Activated CD4-positive, alpha-beta T cell treated with anti-CD3 and anti-CD28 coated beads, Interleukin-2, Interleukin-4, amounts not matched to agents 100 ng/mL and 50 ng/mL, durations not matched to agents 16 hours and 8 hours (primary cell): ENCODE data around the gene SLC17A6.

Experiments
- DNase-seq: peaks from one replicate; pipeline ENCODE4 v3.0.0-alpha.2; 2020; ENCODE audit warnings: low spot score

Gene SLC17A6

DNA sequence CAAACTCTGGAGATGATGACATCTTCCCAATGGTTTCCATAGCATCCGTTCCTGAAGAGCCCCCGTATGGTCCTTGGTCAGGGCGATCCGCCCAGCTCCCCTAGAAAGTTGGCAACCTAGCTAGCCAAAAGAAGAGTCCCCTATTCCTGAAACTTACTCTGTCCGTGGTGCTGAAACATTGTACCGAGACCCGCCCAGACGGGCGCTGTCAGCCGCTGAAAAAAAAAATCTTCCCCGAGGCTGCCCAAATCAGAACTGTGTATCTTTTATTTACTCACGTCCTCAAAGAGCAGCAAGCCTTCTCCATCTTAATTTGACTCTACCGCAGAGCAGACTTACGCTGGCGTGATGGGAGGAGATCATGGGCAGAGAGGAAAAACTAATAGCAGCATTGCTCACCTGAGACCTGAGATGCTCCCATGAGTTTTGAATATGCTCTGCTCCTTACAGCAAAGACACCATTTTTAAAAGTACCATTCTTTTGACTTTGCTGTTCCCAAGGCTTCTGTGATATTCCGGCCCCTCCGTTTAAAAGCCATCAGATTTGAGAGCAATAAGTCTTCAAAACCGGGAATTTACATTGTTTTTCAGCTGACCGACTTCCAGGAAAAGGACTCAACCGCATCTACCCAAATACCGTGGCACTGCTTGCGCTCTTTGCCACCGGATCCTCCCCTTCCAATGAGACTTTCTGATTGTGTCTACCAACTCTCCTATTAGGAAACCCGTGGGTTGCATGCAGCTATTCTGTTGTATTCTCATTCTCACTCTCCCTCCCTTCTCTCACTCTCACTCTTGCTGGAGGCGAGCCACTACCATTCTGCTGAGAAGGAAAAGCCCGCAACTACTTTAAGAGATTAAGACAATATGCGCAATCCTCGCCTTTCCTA lies at the start of gene SLC17A6:
Gene SLC17A6 (plus strand): TSS at position 786 of the 890 bp plus-strand sequence. CDS start 153 bp downstream, outside the sequence.
- DNase-seq: peak; percentile 23

DNA sequence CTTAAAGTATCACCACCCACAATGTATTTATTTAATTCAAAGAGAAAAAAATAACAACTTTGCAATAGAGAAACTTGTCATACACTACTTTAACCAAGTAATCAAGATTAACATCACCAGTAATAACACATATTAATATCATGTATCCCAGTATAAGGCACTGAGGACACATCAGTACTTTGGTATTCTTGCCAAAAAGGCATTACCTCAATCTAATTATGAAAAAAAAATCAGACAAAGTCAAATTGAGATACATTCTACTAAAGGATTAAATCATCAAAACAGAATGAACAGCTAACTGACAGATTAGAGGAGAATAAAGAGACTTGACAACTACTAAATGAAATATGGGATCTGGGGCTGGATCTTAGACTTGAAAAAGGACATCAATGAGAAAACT lies 35.8 kb upstream of the SLC17A6 start:
- no peak for DNase-seq

DNA sequence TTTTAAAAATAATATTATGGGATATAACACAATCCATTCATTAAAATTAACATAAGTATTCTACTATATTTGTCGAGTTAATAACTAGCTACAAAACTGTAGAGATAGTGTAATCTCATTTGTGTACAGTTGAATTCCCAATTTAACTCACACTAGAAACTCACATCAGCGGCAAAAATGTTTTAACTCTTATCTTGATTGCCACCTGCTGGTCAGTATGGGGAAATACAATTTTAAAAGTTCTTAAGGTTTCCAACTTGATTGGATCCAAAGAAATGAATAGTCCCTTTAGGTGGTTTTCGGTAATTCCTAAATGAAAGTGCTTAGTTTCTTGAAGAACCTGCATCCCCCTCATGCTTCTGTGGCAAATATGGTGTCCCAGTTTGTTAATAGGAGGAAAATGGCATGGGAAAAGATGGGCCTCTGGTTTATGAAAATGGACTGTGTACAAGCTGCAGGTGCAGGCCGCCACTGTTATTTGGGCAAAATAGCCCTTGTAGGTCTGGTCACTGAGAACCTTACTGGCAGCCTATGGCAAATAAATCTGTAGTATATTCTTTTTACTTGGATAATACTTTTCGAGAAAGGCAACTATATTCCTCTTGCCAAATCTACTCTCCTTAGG lies 33.7 kb upstream of the SLC17A6 start:
- DNase-seq: peak; percentile 19

DNA sequence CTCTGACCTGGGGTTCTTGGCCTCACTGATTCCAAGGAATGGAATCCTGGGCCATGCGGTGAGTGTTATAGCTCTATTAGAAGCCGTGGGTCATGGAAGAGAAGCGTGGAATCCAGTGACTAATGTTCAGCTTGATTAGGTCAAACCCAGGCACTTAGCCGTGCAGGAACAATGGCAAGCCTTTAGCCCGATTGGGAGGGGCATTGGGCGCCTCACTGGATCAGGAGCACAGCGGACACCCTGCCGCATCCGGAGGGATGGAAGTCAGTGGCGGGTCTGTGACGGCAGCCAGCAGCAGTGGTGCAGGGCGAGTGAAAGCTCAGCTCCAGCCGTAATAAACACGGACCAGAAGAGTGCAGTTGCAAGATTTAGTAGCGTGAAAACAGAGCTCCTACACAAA lies 20.5 kb upstream of the SLC17A6 start:
- no peak for DNase-seq

DNA sequence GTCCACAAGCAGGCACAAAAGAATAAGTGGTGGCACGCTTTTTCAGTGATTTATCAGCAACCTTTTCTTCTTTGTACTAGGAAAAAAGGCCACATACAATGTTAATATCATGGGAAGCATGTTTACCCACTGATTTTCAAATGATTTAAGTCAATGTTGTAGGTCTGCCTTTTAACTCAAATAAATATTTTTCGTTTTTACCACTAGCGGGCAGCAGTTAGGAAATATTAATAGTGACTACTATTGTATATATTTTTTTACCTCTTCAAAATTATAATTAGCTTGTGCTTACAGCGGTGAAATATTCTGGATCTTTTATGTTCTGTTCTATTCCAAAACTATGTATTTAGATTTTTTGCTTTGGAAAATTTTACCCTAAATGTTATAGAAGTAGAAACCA lies 6.4 kb upstream of the SLC17A6 start:
- no peak for DNase-seq

DNA sequence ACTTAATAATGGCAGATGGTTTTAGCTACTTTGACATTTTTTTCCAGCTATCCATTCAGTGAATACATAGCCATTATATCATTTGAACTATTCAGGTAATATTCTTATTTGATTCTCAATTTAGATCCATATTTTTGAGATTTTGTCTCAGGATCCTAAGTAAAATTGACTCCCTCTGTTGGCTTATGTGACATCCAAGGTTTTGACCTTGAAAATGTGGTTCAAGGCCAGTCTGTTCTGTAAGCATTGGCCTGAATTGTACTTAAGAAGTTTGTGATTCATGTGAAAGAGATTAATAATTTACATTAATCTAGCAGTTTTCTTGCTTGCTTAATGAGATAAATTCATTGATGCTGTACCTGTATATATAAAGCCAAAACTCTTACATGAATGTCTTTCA lies 1.6 kb upstream of the SLC17A6 start:
- no peak for DNase-seq

DNA sequence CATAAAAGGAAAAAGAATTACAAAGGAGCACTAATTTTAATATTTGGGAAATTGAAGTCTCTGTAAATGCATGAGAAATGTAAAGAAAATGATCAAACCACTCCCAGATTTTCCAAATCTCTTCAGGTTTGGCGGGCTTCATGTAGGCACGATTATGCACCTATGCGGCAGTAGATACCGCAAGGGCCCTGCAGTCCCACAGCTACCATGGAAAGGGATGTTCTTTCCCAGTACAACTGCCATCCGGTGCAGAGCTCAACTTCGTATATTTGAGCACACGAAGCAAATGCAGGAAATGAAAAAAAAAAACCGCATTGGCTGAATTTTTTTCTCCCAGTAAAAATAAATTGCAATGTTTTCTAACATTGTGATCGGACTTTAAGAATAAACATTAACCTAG lies 1.4 kb downstream of the SLC17A6 start:
- DNase-seq: no peak

DNA sequence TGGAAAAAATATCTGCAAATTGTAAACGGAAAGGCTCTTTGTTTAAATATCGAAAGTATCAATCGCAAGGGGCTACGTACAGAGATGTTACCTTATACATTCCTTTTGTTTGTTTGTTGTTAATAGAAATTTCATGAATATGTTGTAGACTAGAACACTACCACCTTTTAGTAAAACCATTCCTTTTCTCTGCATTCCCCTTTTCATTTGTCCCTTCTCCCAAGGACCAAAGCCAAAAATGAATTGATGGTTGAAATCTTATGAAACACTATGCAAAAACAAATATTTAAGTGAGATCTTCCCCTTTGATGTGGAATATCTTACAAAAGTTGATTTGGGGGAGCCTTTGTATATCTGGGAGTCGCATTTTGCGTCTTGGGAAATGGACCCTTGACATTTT lies 2.1 kb downstream of the SLC17A6 start:
- DNase-seq: no peak

DNA sequence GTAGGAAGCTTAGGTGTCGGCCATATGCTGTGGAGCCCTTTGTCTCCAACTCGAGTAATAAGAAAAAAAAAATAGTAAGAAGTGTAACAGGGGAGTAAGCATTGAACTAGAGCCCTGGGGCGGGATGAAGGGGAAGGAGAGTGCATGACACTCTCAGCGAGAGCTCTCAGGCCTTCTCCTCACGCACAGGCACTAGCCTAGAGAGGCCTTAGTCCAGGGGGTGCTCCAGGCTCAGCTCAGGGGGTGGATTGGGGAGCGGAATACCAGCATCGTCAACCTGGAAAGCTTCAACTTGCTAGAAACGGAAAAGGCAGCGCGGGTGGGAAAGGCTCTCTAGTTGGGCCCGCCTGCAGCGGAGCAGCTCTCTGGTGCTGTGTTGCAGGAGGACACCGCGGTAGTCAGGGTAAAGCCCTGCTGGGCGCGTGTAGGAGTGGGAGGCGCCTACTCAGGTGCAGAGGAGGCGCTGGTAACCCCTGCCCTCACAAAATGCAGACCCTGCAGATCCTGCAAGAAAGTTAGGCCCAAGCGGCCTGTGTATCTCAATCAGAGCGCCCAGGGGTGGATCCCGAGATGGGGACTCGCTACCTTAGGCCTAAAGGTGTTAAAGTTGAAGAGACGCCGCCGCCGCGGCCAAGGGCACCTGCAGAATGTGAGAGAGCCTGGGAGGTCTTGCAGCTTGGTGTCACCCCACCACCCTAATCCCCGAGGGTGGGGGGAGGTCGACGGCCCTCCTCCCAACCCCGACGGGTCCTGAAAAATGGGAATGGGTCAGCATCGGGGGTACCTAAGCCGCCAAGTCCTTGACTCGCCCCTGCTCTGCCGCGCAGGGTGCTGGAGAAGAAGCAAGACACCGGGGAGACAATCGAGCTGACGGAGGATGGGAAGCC lies 2.8 kb downstream of the SLC17A6 start:
- no peak for DNase-seq

DNA sequence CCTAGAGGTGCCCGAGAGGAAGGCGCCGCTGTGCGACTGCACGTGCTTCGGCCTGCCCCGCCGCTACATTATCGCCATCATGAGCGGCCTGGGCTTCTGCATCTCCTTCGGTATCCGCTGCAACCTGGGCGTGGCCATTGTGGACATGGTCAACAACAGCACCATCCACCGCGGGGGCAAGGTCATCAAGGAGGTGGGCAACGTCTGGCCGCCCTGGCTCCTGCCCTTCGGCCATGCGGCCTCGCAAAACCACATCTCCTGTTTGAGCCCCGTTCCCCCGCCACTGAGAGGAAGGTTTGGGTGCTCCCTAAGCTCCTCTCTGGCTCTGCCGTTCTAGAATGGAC lies 3.4 kb downstream of the SLC17A6 start:
- no peak for DNase-seq

DNA sequence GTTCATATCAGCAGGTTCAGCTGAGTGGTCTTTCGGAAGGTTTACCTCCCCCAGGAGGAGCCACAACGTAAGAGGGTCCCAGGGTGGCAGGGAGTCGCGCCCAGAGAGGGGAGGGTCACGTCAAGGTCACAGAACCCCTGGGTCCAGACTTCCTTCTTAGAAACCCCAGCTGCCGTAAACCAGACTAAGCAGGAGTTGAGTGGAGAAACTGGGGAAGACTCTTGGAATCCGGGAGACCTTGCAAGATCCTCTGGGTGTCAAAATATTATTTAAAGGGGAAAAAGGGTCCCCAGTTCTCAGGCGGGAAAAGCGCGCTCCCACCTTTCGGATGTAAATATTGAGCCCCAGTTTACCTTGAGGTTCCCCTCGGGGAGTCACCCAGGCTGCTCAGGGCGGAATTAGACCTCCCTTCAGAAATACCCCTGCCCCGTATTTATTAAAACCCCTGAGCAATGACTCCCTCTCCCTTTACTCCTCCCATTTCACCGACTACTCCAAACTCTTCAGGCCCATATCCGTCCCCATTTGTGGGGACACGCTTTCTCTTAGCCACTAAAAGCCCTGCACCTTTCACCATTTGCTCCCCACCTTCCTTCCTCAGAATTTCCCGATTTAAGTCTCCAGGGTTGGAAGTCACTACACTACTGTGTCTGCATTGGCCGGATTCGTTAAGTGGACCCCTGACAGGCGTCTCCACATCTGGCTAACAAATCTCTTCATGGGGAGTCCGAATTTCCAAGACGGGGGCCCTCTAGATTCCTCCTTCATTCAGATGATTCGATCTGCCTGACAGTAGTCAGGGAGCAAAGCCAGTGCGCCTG lies 4.2 kb downstream of the SLC17A6 start:
- DNase-seq: no peak

DNA sequence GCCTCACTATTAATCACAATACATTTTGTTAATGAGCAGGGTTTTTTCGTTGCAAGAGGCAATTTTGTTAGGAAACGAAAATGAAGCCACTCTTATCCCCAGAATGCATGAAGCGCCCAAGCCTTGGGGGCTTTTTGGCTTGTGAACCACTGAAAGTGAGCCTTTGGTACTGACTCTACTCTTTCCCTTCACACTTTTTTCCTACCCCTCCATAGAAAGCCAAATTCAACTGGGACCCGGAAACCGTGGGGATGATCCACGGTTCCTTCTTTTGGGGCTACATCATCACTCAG lies 4.8 kb downstream of the SLC17A6 start:
- DNase-seq: no peak

DNA sequence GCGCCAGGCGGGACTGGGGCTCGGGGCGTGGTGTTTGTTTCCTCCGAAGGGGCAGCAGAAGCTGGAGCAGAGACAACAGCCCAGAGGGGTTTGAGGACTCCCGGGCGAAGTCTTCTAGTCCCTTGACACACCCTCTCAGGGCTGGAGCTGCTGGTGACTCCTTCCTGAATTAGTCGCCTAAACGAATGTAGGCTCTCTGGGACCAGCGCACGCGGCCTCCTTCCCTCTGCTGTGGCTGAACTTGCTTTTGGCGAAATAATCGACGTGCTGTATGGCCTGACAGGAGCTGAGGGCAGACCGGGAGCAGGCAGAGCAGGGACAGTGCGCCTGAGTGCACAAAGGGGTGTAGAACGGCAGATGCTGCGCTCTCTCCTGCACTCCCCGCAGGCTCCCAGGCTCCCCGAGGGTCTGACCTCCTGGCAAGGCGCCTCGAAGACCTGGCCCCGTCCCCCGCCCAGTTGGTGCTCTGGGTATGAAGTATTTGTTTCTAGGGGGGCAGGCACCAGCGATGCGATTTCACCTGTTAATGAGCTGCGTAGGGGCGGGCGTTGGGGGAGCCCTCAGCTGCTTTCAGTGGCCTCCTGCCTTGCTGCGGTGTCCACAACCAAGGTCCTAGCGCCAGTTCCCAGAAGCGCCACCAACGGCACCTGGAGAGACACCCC lies 5.3 kb downstream of the SLC17A6 start:
- no peak for DNase-seq

DNA sequence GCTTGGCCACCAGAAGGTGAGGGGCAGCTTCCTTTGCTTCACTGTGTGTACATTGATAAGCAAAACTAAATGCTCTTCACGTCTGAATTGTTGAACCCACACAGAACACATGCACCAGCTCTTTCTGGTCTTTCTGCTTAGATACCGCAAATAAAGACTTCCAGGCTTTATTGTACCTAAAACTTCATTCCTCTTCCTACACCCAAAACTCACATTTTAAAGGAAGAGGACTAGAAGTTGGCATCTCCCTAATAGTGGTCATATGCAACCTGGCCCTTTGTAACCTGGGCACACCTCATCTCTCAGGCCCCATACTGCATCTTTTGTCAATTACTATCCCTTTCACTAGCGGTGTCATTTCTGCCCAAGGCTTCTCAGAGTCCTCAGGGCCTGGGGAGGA lies 5.9 kb downstream of the SLC17A6 start:
- DNase-seq: no peak

DNA sequence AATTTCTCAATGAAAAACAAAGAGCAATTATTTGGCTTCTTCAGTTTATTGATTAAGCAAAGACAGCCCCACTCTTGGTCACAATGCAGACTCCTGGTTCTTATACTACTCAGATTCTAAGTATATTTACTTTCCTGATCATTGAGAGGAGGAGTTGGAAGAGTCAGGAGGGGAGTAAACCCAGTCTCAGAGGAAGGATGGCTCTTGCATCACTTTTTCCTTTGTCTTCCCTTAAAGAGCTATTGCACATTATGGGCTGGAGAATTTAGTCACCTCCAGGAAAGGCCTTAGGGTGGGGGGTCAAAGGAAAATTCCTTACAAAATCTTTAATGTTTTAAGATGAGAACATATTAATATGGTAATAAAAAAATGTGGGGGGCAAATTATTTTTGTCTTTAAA lies 8.1 kb downstream of the SLC17A6 start:
- DNase-seq: no peak

DNA sequence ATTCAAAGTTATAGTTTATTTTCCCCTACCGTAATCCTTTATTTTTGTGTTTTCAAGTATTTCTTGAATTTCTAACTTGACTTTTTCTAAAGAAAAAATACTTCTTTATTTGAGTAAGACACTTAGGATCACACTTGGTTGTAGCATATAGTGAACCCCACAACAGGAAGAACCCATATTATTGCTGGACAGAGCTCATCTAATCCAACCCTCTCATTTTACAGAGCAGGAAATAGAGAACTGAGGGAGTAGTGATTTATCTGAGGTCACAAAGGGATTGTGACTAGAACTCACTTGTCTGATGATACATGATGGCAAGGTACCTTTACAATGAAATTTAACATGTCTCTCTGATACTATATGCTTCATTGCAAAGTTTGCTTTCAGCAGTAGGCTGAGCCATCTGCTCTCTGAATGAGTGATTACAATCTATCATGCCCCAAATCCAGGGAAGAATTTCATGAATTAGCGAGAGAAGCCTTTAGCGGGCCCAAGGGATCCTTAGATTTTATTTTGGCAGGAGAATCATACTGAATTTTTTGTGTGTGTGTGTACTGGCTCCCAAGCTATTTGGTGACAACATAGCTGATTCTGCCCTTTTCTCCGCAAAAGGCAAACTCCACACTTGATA lies 9.8 kb downstream of the SLC17A6 start:
- no peak for DNase-seq

DNA sequence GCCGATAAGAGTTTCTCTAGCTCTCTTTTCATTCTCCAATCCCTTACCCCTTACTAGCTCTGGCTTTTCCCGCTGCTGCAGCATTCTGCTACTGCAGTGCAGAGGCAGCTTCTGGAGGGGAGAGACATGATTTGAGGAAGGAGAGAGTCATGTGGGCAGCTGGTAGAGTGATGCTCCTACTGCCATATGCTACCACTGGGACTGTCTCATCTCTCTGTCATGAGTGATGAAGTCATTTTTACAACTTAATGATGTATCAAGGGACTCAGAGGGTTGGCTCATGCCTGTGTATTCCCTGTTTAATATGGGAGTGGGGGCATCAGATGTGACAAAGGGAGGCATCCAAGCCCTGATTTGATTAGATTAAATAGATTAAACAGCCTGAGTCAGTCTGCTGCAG lies 11.3 kb downstream of the SLC17A6 start:
- no peak for DNase-seq

DNA sequence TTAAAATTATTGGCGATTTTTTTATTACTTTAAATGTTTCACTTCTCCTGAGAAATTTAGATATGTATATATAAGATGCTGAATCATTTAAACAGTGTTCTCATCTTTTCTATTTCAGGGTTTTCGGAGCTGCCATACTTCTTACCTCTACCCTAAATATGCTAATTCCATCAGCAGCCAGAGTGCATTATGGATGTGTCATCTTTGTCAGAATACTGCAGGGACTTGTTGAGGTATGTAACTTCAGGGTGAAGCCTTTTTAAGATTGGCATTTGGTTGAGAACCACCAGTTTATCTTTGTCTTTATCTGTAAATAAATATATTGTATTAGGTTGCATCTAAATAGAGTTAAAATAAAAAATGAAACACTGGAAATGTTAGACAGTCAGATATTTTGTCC lies 21.1 kb downstream of the SLC17A6 start:
- no peak for DNase-seq

DNA sequence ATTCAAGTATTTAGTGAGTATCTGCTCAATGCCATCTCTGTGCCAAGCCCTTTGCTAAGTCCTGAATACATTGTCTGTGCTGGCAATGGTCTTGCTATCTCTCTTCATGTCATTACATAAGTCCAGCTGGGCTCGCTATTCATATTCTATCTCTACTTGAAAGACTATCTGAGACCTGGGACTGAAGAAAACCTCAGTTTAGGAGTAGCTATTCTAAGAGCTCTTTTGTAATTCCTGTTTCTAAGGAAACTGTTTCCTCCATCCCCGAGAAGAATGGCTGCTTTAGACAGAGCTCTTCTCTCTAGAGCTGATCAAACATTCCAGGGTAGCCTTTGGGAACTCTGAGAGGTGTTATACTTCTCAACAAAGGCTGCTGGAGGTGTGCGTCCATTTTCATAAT lies 33.0 kb downstream of the SLC17A6 start:
- no peak for DNase-seq

DNA sequence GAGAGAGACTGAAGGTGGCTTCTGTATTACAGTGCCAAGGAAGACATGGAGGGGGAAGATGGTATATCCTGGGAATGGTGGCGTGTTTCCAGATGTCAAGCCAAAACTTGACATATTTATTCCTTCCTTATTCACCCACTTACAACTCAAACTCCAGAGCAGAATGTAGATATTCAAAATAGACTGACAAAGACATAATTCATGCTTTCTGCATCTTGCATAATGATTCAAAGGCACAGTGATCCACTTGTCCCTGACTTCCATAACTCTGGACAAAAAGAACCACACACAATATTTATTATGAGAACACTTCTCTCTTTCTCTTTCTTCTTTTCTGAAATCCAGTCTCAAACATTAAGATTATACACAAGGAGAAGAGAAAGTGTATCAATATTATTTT lies 48.9 kb downstream of the SLC17A6 start:
- DNase-seq: no peak
